Activated CD8-positive, alpha-beta memory T cell treated with anti-CD3 and anti-CD28 coated beads, Interleukin-2, amount 10 ng/mL, durations not matched to agents 7 days and 5 days (primary cell): ENCODE measurements around the gene SLC25A22. TPM values are rescaled to one million over a fixed set of nuclear protein-coding genes. Genes with fewer than 3 reads are reported as not detected.

Source experiments
- ATAC-seq: fragments of 150-1000 bp; cut with Tn5 transposase; one replicate; pipeline ENCODE4 v1.10.0; 2021; ENCODE audit warnings: moderate library complexity
- CTCF ChIA-PET: fragments of 350-600 bp; sonication (Branson Sonifier 250); formaldehyde crosslinking; loops from one replicate; lab custom pipeline; 2021; ENCODE audit warnings: antibody characterized with exemption; lab: Charles Lee
- DNase-seq: peaks from one replicate; pipeline ENCODE4 v3.0.0-alpha.2; 2020
- H3K27ac Mint-ChIP-seq: one replicate; pipeline ENCODE4 v1.8.0; 2021; ENCODE audit warnings: mild to moderate bottlenecking, mixed read lengths
- H3K27me3 Mint-ChIP-seq: one replicate; pipeline ENCODE4 v1.8.0; 2021; ENCODE audit warnings: mixed read lengths
- H3K36me3 Mint-ChIP-seq: one replicate; pipeline ENCODE4 v1.8.0; 2021; ENCODE audit warnings: mild to moderate bottlenecking, mixed read lengths
- H3K4me1 Mint-ChIP-seq: one replicate; pipeline ENCODE4 v1.8.0; 2021; ENCODE audit warnings: mixed read lengths
- H3K4me3 Mint-ChIP-seq: one replicate; pipeline ENCODE4 v1.8.0; 2021; ENCODE audit warnings: mild to moderate bottlenecking, moderate library complexity, mixed read lengths
- H3K9me3 Mint-ChIP-seq: one replicate; pipeline ENCODE4 v1.8.0; 2022; ENCODE audit warnings: low read depth, mixed read lengths
- total RNA-seq, 2 experiments: library from RNA; stranded (reverse); gene quantifications; one replicate each; pipeline ENCODE4 v1.2.3, GENCODE V29; 2021

The SLC25A22 gene
- total RNA-seq, 2 experiments from 2014 or later: 49.4 to 54.7 TPM

DNA sequence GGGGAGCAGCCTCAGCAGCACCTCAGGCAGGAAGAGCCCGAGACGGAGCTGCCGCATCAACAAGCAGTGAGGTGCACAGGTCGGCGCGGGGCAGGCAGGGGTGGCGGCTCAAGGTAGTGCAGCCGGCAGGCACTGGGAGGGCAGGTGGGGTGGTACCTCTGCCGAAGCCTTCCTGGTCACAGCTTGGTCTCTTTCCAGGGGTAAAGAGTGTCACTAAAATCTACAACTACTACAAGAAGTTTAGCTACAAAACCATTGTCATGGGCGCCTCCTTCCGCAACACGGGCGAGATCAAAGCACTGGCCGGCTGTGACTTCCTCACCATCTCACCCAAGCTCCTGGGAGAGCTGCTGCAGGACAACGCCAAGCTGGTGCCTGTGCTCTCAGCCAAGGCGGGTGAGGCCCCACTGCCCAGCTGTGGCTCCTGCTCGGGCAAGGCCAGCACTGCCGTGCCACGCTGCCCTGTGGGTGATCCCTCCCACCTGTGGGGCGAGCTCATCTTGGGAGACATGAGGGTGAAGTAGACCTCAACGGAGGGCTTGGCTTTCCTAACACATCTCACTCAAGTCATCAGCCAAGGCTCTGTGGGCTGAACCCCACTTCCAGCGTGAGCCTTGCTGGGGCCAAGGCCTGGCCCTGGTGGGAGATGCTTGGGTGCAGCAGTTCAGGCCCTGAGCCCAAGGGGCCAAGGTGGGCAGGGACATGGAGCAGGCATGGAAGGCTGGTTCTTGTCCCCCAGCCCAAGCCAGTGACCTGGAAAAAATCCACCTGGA is 34.3 kb downstream of the SLC25A22 start:
- CTCF ChIA-PET: interaction anchor here (0.8 to 1.6 kb wide), 5 partner anchors 13 to 209 kb away, joined by 3 read pairs; no protein-coding TSS in a partner anchor
- H3K4me3 Mint-ChIP-seq: no peak overlapping the region
- H3K36me3 Mint-ChIP-seq: peaks cover 23% of the 10 kb centered on the region
- no peak for DNase-seq
- no peak overlapping the region for H3K27ac Mint-ChIP-seq
- no peaks in the 10 kb centered on the region for H3K27me3 Mint-ChIP-seq
- H3K4me1 Mint-ChIP-seq: peaks cover 2% of the 10 kb centered on the region
- no peaks in the 10 kb centered on the region for H3K9me3 Mint-ChIP-seq
- no peak for ATAC-seq

DNA sequence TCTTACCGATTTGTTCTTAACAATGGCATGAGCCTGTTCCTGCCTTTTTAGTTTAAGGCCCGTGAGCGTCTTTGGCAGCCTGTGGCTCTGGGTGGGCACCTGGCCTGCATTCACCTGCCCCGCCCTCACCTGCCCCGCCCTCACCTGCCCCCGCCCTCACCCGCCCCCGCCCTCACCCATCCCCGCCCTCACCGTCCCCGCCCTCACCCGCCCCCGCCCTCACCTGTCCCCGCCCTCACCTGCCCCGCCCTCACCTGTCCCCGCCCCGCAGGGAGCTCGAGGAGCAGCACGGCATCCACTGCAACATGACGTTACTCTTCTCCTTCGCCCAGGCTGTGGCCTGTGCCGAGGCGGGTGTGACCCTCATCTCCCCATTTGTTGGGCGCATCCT is 35.0 kb downstream of the SLC25A22 start:
- Mint-ChIP-seq H3K9me3 (no peaks in the 10 kb centered on the region), H3K4me1 (peaks cover 2% of the 10 kb centered on the region), H3K36me3 (peaks cover 25% of the 10 kb centered on the region), H3K4me3 (no peak overlapping the region), H3K27me3 (no peaks in the 10 kb centered on the region), H3K27ac (no peak overlapping the region)
- ATAC-seq: no peak
- CTCF ChIA-PET: interaction anchor here (0.8 to 1.6 kb wide), 2 partner anchors 12 to 208 kb away, joined by 3 read pairs; no protein-coding TSS in a partner anchor
- DNase-seq: no peak

DNA sequence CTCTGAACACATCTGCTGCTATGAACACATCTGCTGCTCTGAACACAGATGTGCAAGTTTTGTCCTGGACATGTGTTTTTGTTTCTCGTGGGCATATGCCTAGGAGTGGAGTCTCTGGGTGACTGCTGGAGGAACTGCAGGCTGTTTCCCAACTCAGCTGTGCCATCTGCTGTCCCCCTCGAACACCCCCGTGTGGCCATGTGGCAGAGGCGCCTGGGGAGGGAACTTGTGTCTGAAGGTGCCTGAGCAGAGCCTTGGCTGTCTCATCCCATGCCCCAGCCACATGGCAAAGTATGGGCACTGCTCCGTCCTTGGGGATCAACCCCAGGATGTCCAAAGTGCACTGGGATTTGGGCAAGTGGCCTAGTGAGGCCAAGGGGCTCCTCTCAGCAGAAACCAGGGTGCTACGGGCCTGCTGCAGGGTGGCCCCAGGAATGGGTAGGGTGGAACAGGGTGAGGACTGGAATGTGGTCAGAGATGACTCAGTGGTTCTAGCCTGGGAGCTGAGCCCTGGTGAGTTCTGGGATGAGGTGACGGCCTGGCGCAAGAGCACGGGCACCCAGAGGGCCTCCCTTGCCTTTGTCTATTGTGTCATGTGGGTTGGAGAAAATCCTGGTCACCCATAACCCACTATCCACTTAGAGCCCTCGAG is 35.5 kb downstream of the SLC25A22 start:
- no peaks in the 10 kb centered on the region for H3K9me3 Mint-ChIP-seq
- CTCF ChIA-PET: interaction anchor here (1.1 kb wide), 1 partner anchor 15 kb away, joined by 3 read pairs; the partner anchor contains the start of gene TALDO1
- no peak overlapping the region for H3K27ac Mint-ChIP-seq
- no peak for DNase-seq
- H3K4me3 Mint-ChIP-seq: no peak overlapping the region
- H3K36me3 Mint-ChIP-seq: peaks cover 27% of the 10 kb centered on the region
- H3K27me3 Mint-ChIP-seq: no peaks in the 10 kb centered on the region
- H3K4me1 Mint-ChIP-seq: peaks cover 2% of the 10 kb centered on the region
- no peak for ATAC-seq

DNA sequence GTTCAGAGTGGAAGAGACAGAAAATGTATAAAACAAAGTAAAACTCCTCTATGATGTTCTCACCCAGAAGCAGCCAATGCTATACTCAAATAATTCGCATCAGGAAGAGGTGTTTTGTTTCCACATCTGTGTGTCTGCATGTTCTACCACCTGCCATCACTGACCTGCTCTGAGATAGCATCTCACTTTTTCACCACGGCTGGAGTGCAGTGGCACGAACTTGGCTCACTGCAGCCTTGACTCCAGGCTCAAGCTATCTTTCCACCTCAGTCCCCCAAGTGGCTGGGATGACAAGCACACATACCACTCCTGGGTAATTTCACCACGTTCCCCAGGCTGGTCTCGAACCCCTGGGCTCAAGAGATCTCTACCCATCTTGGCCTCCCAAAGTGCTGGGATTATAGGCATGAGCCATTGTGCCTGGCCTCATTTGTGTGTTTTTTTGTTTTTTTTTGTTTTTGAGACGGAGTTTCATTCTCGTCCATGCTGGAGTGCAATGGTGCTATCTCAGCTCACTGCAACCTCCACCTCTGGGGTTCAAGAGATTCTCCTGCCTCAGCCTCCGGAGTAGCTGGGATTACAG is 36.5 kb downstream of the SLC25A22 start:
- Mint-ChIP-seq H3K4me1 (no peaks in the 10 kb centered on the region), H3K27ac (no peak overlapping the region), H3K9me3 (no peaks in the 10 kb centered on the region), H3K4me3 (no peak overlapping the region), H3K36me3 (peaks cover 30% of the 10 kb centered on the region), H3K27me3 (no peaks in the 10 kb centered on the region)
- CTCF ChIA-PET: interaction anchor here (1.1 to 1.2 kb wide), 2 partner anchors 14 to 31 kb away, joined by 3 read pairs; partner anchors contain the start of gene TALDO1
- no peak for DNase-seq
- no peak for ATAC-seq

DNA sequence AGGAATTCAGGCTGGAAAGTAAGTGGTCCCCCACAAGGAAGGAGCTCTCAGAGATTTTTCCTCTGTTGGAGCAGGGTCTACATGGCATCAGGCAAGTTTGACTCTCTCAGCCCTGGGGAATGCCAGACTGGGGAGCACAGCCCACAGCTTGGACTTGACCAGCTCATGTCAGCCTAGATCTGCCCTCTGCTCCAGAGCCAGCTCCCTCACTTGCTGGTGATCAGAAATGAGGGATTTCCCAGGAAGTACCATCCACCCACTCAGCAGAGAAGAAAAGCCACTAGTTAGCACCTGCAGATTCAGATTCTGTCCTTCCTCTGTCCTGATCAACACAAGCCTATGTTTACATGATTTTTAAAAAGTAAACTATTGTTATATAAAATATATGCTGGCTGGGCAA is 37.8 kb downstream of the SLC25A22 start:
- CTCF ChIA-PET: interaction anchor here (0.6 to 1.2 kb wide), 4 partner anchors 33 to 205 kb away, joined by 3 read pairs; no protein-coding TSS in a partner anchor
- Mint-ChIP-seq H3K4me3 (no peak overlapping the region), H3K9me3 (no peaks in the 10 kb centered on the region), H3K4me1 (no peaks in the 10 kb centered on the region), H3K27me3 (no peaks in the 10 kb centered on the region), H3K36me3 (peaks cover 32% of the 10 kb centered on the region), H3K27ac (peak overlapping the region; percentile 43)
- DNase-seq: no peak
- no peak for ATAC-seq

DNA sequence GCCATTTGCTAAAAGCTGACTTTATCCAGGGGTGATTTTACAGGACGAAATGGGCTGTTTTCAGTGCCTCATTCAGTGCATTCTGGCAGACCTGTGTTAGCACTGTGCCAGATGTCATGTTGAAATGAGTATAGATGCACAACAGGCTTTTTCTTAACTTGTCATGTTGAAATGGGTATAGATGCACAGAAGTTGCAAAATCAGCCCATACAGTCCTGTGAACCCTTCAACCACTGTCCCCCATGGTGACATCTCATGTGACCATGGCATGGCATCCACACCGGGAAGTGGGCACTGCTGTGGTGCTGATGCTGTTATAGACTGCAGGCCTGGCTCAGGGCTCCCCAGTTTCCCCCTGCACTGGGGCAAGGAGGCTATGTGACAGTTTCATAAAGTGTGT is 48.4 kb downstream of the SLC25A22 start:
- Mint-ChIP-seq H3K36me3 (peaks cover 2% of the 10 kb centered on the region), H3K4me3 (peak overlapping the region; percentile 47), H3K27me3 (no peaks in the 10 kb centered on the region), H3K27ac (peak overlapping the region; percentile 59), H3K9me3 (no peaks in the 10 kb centered on the region), H3K4me1 (peaks cover 26% of the 10 kb centered on the region)
- no peak for DNase-seq
- CTCF ChIA-PET: interaction anchor here (0.7 to 7.9 kb wide), 2 partner anchors 15 to 22 kb away, joined by 5 to 46 read pairs; no protein-coding TSS in a partner anchor
- ATAC-seq: no peak

DNA sequence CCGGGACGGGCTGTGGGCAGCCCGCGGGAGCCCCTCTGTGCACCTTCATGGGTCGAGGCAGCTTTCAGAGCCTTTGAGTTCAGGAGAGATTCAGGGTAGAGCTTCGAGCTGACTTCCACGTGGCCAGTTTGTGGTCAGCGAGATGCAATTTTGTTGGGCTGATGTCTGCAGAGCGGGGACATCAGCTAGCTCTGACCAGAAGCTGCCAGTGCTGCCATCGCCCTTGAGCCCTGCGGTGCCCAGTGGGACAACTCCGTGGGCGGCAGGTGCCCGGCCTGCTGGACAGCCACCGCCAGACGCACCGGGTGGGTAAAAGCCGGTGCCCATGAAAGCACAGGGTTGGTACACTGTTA is 50.1 kb downstream of the SLC25A22 start:
- H3K4me1 Mint-ChIP-seq: peaks cover 26% of the 10 kb centered on the region
- H3K27ac Mint-ChIP-seq: peak overlapping the region; percentile 80
- no peaks in the 10 kb centered on the region for H3K9me3 Mint-ChIP-seq
- no peaks in the 10 kb centered on the region for H3K27me3 Mint-ChIP-seq
- CTCF ChIA-PET: interaction anchor here (0.7 to 7.9 kb wide), 10 partner anchors 8 to 170 kb away, joined by 3 to 46 read pairs (median 5); no protein-coding TSS in a partner anchor
- ATAC-seq: peak; percentile 3
- peaks cover 2% of the 10 kb centered on the region for H3K36me3 Mint-ChIP-seq
- DNase-seq: no peak
- peak overlapping the region; percentile 84 for H3K4me3 Mint-ChIP-seq

DNA sequence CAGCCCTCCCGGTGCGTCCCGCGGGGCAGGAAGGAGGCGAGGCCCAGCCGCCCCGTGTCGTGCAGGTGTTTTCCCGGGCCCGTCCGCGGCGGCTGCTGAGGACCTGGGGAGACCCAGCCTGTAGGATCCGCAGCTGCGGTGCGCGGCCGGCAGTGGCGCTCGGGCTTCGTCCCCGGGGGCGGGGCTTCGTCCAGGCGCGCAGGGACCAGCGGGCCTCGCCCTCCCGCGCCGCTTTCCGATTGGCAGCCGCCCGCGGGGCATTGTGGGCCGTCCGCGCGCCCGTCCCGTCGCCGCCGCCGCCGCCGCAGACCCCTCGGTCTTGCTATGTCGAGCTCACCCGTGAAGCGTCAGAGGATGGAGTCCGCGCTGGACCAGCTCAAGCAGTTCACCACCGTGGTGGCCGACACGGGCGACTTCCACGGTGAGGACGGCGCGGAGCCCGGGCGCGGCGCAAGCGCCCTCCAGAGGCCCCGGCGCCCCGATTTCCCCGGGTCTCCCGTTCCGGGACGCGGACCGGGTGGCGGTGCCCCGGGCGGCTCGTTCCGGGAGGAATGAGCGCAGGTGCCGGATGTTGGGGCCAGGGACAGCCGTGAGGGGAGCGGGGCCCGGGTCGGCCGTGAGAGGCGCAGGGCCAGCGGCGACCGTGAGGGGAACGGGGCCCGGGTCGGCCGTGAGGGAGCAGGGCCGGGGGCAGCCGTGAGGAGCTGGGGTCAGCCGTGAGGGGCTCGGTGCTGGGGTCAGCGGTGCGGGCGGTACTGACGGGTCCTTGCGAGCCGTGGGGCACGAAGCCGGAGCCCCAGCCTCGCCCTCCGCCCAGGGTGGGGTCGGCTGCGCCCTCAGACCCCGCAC is 50.7 kb downstream of the SLC25A22 start, which contains the start of gene TALDO1:
Gene TALDO1 (plus strand): TSS at position 307 of the 849 bp plus-strand sequence. CDS start 18 bp downstream, at position 325.
- DNase-seq: peak; percentile 89
- Mint-ChIP-seq H3K9me3 (no peaks in the 10 kb centered on the region), H3K27ac (peak within 1 kb of the TSS; percentile 80), H3K4me1 (peaks cover 26% of the 10 kb centered on the region), H3K36me3 (peaks cover 2% of the 10 kb centered on the region), H3K4me3 (peak within 1 kb of the TSS; percentile 84), H3K27me3 (no peaks in the 10 kb centered on the region)
- ATAC-seq: peak; percentile 92
- CTCF ChIA-PET: interaction anchor here (0.8 to 7.9 kb wide), 11 partner anchors 9 to 169 kb away, joined by 3 to 46 read pairs (median 4); no protein-coding TSS in a partner anchor

DNA sequence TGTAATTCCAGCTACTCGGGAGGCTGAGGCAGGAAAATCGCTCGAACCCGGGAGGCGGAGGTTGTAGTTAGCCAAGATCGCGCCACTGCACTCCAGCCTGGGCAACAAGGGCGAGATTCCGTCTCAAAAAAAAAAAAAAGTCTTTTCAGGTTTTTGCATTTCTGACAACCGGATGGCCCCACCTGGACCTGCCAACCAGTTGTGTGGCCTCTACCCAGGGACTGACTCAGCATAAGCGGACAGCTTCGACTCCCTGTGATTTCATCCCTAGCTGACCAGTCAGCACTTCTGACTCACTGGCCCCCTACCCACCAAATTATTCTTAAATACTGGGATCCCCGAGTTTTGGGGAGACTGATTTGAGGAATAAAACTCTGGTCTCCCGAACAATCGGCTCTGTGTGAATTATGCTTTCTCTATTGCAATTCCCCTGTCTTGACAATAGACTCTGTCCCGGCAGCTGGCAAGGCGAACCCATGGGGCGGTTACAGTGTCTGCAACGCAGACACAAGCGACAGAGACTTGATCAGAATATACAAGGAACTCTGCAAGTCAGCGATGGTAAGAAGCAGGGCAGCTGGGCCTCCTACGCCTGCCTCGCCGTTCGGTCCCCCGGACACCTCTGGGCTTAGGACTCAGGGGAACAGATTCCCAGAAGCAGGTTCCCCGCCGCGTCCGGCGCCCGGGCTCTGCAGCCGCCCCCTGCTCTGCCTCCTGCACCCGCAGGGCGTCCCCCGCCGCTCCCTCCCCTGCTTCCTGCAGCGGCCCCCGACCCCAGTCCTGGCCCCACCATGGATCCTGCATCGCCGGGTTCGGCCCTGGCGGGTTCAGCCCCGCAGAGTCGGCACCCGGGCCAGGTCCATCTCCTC is 51.6 kb downstream of the SLC25A22 start:
- Mint-ChIP-seq H3K27ac (peak overlapping the region; percentile 70), H3K4me3 (peak overlapping the region; percentile 84), H3K4me1 (peaks cover 25% of the 10 kb centered on the region), H3K27me3 (no peaks in the 10 kb centered on the region), H3K36me3 (peaks cover 2% of the 10 kb centered on the region), H3K9me3 (no peaks in the 10 kb centered on the region)
- ATAC-seq (peak; percentile 35), DNase-seq (peak; percentile 66)
- CTCF ChIA-PET: interaction anchor here (1.0 to 7.9 kb wide), 10 partner anchors 8 to 55 kb away, joined by 3 to 46 read pairs (median 4); no protein-coding TSS in a partner anchor

DNA sequence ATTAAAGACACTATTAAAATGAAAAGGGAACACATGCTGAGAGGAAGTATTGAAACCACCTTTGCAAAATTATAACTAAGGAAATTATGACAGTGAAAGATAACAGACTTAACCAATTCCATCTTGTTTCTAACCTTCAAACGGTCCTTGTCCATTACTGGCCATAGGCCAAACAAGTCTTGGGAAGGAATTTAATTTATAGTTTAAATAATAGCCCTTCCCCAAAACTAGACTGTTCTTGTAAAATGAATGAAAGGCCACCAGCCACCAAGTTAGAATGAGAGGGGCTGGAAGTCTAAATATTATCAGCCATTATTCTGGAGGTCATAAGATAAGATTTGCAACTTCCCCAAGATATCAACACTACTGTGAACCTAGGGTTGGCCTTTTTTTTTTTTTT is 52.7 kb downstream of the SLC25A22 start:
- CTCF ChIA-PET: interaction anchor here (0.7 to 7.9 kb wide), 2 partner anchors 18 to 77 kb away, joined by 3 to 46 read pairs; no protein-coding TSS in a partner anchor
- peaks cover 21% of the 10 kb centered on the region for H3K4me1 Mint-ChIP-seq
- no peak overlapping the region for H3K27ac Mint-ChIP-seq
- no peak for ATAC-seq
- no peaks in the 10 kb centered on the region for H3K9me3 Mint-ChIP-seq
- no peak overlapping the region for H3K4me3 Mint-ChIP-seq
- DNase-seq: no peak
- no peaks in the 10 kb centered on the region for H3K27me3 Mint-ChIP-seq
- H3K36me3 Mint-ChIP-seq: peaks cover 2% of the 10 kb centered on the region

DNA sequence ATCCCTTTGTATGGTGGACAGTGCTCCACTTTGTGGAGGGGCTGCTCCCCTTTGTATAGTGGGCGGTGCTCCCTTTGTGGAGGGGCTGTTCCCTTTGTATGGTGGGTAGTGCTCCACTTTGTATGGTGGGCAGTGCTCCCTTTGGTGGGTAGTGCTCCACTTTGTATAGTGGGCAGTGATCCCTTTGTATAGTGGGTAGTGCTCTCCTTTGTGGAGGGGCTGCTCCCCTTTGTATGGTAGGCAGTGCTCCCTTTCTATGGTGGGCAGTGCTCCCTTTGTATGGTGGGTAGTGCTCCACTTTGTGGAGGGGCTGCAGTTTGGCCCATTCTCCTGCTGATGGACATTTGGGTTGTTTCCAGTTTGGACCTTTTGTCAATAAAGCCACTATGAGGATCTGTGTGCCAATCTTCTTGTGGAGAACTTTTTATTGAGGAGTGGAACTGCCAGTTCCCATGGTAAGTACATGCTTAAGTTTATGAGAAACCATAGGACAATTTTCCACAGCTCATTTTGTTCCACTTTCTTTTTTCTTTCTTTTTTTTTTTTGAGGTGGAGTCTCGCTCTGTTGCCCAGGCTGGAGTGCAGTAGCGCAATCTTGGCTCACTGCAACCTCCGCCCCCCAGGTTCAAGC is 55.4 kb downstream of the SLC25A22 start:
- peaks cover 15% of the 10 kb centered on the region for H3K27me3 Mint-ChIP-seq
- no peak overlapping the region for H3K27ac Mint-ChIP-seq
- no peaks in the 10 kb centered on the region for H3K9me3 Mint-ChIP-seq
- no peaks in the 10 kb centered on the region for H3K36me3 Mint-ChIP-seq
- CTCF ChIA-PET: interaction anchor here (1.5 to 7.9 kb wide), 3 partner anchors 15 to 188 kb away, joined by 3 to 46 read pairs (median 3); no protein-coding TSS in a partner anchor
- ATAC-seq (no peak), DNase-seq (no peak)
- no peak overlapping the region for H3K4me3 Mint-ChIP-seq
- H3K4me1 Mint-ChIP-seq: peaks cover 8% of the 10 kb centered on the region
